IPS-20b (cell line): ENCODE results near the gene STAT4.
"Not testable (repeated sequence)": the region's sequence is repeated elsewhere in the genome, so short reads cannot be mapped to it uniquely, and the experiment has no call there.

ENCODE experiments used
- H3K27ac ChIP-seq: one replicate; pipeline ENCODE4 v1.5.1; 2013; ENCODE audit warnings: low read length
- H3K27me3 ChIP-seq: 2 replicates; pipeline ENCODE4 v1.6.1; 2013; ENCODE audit warnings: mild to moderate bottlenecking, low read length, inconsistent platforms; ENCODE audit not compliant: insufficient read depth
- H3K36me3 ChIP-seq: 2 replicates; pipeline ENCODE4 v1.6.1; 2013; ENCODE audit warnings: low read depth, mild to moderate bottlenecking, inconsistent platforms, low read length, moderate library complexity; ENCODE audit not compliant: insufficient read depth
- H3K4me1 ChIP-seq: 2 replicates; pipeline ENCODE4 v1.6.1; 2013; ENCODE audit warnings: mild to moderate bottlenecking, control low read depth, inconsistent platforms, low read length, moderate library complexity; ENCODE audit not compliant: insufficient read depth
- H3K4me3 ChIP-seq: 2 replicates; pipeline ENCODE4 v1.5.1; 2013; ENCODE audit warnings: mild to moderate bottlenecking, low read length, inconsistent platforms
- H3K9ac ChIP-seq: 2 replicates; pipeline ENCODE4 v1.6.1; 2013; ENCODE audit warnings: low read depth, mild to moderate bottlenecking, inconsistent platforms, low read length, moderate library complexity
- H3K9me3 ChIP-seq: 2 replicates; pipeline ENCODE4 v1.6.1; 2013; ENCODE audit warnings: mild to moderate bottlenecking, low read depth, low read length, inconsistent platforms; ENCODE audit not compliant: insufficient read depth

The STAT4 gene

GRCh38 chr2:191006997-191007783 lies 143.6 kb downstream of the STAT4 start:
- Histone ChIP-seq H3K4me1 (no peaks in the 10 kb centered on the region), H3K4me3 (no peak overlapping the region), H3K9ac (no peak overlapping the region), H3K27me3 (no peaks in the 10 kb centered on the region), H3K36me3 (peaks cover 86% of the 10 kb centered on the region), H3K9me3 (no peaks in the 10 kb centered on the region), H3K27ac (no peak overlapping the region)

GRCh38 chr2:191006297-191006696 lies 144.5 kb downstream of the STAT4 start:
- Histone ChIP-seq H3K9me3 (no peaks in the 10 kb centered on the region), H3K27me3 (no peaks in the 10 kb centered on the region), H3K9ac (no peak overlapping the region), H3K36me3 (peaks cover 95% of the 10 kb centered on the region), H3K4me3 (no peak overlapping the region), H3K27ac (no peak overlapping the region), H3K4me1 (no peaks in the 10 kb centered on the region)

- no peaks in the 10 kb centered on the region for H3K27me3 ChIP-seq
- H3K36me3 ChIP-seq, result peaks cover 100% of the 10 kb centered on the region
- no peak overlapping the region for H3K4me3 ChIP-seq
- no peak overlapping the region for H3K27ac ChIP-seq
- H3K4me1 ChIP-seq, result no peaks in the 10 kb centered on the region
- no peak overlapping the region for H3K9ac ChIP-seq
- no peaks in the 10 kb centered on the region for H3K9me3 ChIP-seq
Measured at GRCh38 chr2:191003405-191004309, 147.1 kb downstream of the STAT4 start.

GRCh38 chr2:191001624-191002023 lies 149.2 kb downstream of the STAT4 start:
- Histone ChIP-seq H3K9me3 (no peaks in the 10 kb centered on the region), H3K36me3 (peaks cover 98% of the 10 kb centered on the region), H3K4me3 (no peak overlapping the region), H3K4me1 (no peaks in the 10 kb centered on the region), H3K27ac (no peak overlapping the region), H3K27me3 (no peaks in the 10 kb centered on the region), H3K9ac (no peak overlapping the region)

GRCh38 chr2:191001032-191001431 lies 149.8 kb downstream of the STAT4 start:
- Histone ChIP-seq H3K36me3 (peaks cover 98% of the 10 kb centered on the region), H3K27me3 (no peaks in the 10 kb centered on the region), H3K27ac (no peak overlapping the region), H3K9me3 (no peaks in the 10 kb centered on the region), H3K4me3 (no peak overlapping the region), H3K9ac (no peak overlapping the region), H3K4me1 (no peaks in the 10 kb centered on the region)

GRCh38 chr2:190999949-191000665 lies 150.7 kb downstream of the STAT4 start:
- Histone ChIP-seq H3K36me3 (peaks cover 98% of the 10 kb centered on the region), H3K4me3 (no peak overlapping the region), H3K9ac (no peak overlapping the region), H3K9me3 (no peaks in the 10 kb centered on the region), H3K4me1 (no peaks in the 10 kb centered on the region), H3K27me3 (no peaks in the 10 kb centered on the region), H3K27ac (no peak overlapping the region)

GRCh38 chr2:190999058-190999457 lies 151.7 kb downstream of the STAT4 start:
- no peaks in the 10 kb centered on the region for H3K9me3 ChIP-seq
- H3K27ac ChIP-seq, result no peak overlapping the region
- no peaks in the 10 kb centered on the region for H3K4me1 ChIP-seq
- no peaks in the 10 kb centered on the region for H3K27me3 ChIP-seq
- H3K4me3 ChIP-seq, result no peak overlapping the region
- H3K9ac ChIP-seq, result no peak overlapping the region
- H3K36me3 ChIP-seq, result peaks cover 96% of the 10 kb centered on the region

GRCh38 chr2:190997526-190998113 lies 153.2 kb downstream of the STAT4 start:
- no peaks in the 10 kb centered on the region for H3K9me3 ChIP-seq
- H3K27me3 ChIP-seq, result no peaks in the 10 kb centered on the region
- H3K9ac ChIP-seq, result no peak overlapping the region
- H3K4me1 ChIP-seq, result no peaks in the 10 kb centered on the region
- no peak overlapping the region for H3K4me3 ChIP-seq
- peaks cover 94% of the 10 kb centered on the region for H3K36me3 ChIP-seq
- H3K27ac ChIP-seq, result no peak overlapping the region

- Histone ChIP-seq H3K9me3 (no peaks in the 10 kb centered on the region), H3K36me3 (peaks cover 93% of the 10 kb centered on the region), H3K4me1 (no peaks in the 10 kb centered on the region), H3K27ac (no peak overlapping the region), H3K4me3 (no peak overlapping the region), H3K27me3 (no peaks in the 10 kb centered on the region), H3K9ac (no peak overlapping the region)
Measured at GRCh38 chr2:190996947-190997346, 153.8 kb downstream of the STAT4 start.

- Histone ChIP-seq H3K4me3 (no peak overlapping the region), H3K27me3 (no peaks in the 10 kb centered on the region), H3K4me1 (no peaks in the 10 kb centered on the region), H3K36me3 (peaks cover 93% of the 10 kb centered on the region), H3K9me3 (no peaks in the 10 kb centered on the region), H3K27ac (no peak overlapping the region), H3K9ac (no peak overlapping the region)
Measured at GRCh38 chr2:190996338-190996946, 154.4 kb downstream of the STAT4 start.

GRCh38 chr2:190995315-190995714 lies 155.5 kb downstream of the STAT4 start:
- H3K4me1 ChIP-seq, H3K4me3 ChIP-seq, H3K9me3 ChIP-seq, H3K27ac ChIP-seq, H3K9ac ChIP-seq, H3K27me3 ChIP-seq: not testable (repeated sequence)
- peaks cover 93% of the 10 kb centered on the region for H3K36me3 ChIP-seq
